ENCODE results near the gene BSN.

The BSN gene

GRCh38 chr3:49616491-49616941, 62.2 kb downstream of the BSN start:
- H3K27me3 ChIP-seq (ENCODE audit: insufficient read depth, low read length) = 0 out of 2 replicates have a peak, but pooled peaks cover 6% of the 10 kb centered on the region
- no peak overlapping the region for H3K9ac ChIP-seq (ENCODE audit: low read length)
- no peaks in the 10 kb centered on the region for H3K36me3 ChIP-seq (ENCODE audit: insufficient read depth, low read length)
- no peaks in the 10 kb centered on the region for H3K79me2 ChIP-seq (ENCODE audit: insufficient read depth, low read length)
- no peaks in the 10 kb centered on the region for H4K20me1 ChIP-seq (ENCODE audit: insufficient read depth, low read length)
- H3K9me2 ChIP-seq (ENCODE audit: low read depth, low read length) = no peaks in the 10 kb centered on the region
- H3K9me3 ChIP-seq (ENCODE audit: low read length) = no peaks in the 10 kb centered on the region
- no peak overlapping the region for H3K4me2 ChIP-seq (ENCODE audit: low read length)
- H2AFZ ChIP-seq (ENCODE audit: low read length) = no peak overlapping the region
- H3K27ac ChIP-seq (ENCODE audit: low read depth, low read length, poor library complexity, severe bottlenecking) = no peak overlapping the region
- no peak overlapping the region for H3K4me3 ChIP-seq (ENCODE audit: low read depth, low read length, poor library complexity, severe bottlenecking)
- TF ChIP-seq, protein P1, sequence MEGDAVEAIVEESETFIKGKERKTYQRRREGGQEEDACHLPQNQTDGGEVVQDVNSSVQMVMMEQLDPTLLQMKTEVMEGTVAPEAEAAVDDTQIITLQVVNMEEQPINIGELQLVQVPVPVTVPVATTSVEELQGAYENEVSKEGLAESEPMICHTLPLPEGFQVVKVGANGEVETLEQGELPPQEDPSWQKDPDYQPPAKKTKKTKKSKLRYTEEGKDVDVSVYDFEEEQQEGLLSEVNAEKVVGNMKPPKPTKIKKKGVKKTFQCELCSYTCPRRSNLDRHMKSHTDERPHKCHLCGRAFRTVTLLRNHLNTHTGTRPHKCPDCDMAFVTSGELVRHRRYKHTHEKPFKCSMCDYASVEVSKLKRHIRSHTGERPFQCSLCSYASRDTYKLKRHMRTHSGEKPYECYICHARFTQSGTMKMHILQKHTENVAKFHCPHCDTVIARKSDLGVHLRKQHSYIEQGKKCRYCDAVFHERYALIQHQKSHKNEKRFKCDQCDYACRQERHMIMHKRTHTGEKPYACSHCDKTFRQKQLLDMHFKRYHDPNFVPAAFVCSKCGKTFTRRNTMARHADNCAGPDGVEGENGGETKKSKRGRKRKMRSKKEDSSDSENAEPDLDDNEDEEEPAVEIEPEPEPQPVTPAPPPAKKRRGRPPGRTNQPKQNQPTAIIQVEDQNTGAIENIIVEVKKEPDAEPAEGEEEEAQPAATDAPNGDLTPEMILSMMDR (IDR thresholded peaks at IDR 0.05; ENCODE audit: low read length) = no peak
- no peak for TF ChIP-seq EZH2 (IDR thresholded peaks at IDR 0.05; ENCODE audit: borderline replicate concordance, low read length)
- no peaks in the 10 kb centered on the region for H3F3A ChIP-seq (ENCODE audit: insufficient read depth, low read length)
- no peaks in the 10 kb centered on the region for H3K4me1 ChIP-seq (ENCODE audit: insufficient read depth, low read length, severe bottlenecking)

- H3K4me2 ChIP-seq (ENCODE audit: low read length) = no peak overlapping the region
- H3K9ac ChIP-seq (ENCODE audit: low read length) = no peak overlapping the region
- no peaks in the 10 kb centered on the region for H4K20me1 ChIP-seq (ENCODE audit: insufficient read depth, low read length)
- no peaks in the 10 kb centered on the region for H3K9me2 ChIP-seq (ENCODE audit: low read depth, low read length)
- 0 out of 2 replicates have a peak, but pooled peaks cover 4% of the 10 kb centered on the region for H3K27me3 ChIP-seq (ENCODE audit: insufficient read depth, low read length)
- no peak overlapping the region for H2AFZ ChIP-seq (ENCODE audit: low read length)
- no peaks in the 10 kb centered on the region for H3K9me3 ChIP-seq (ENCODE audit: low read length)
- TF ChIP-seq, protein P1 (IDR thresholded peaks at IDR 0.05; ENCODE audit: low read length) = no peak
- no peak overlapping the region for H3K4me3 ChIP-seq (ENCODE audit: low read depth, low read length, poor library complexity, severe bottlenecking)
- no peaks in the 10 kb centered on the region for H3F3A ChIP-seq (ENCODE audit: insufficient read depth, low read length)
- H3K27ac ChIP-seq (ENCODE audit: low read depth, low read length, poor library complexity, severe bottlenecking) = no peak overlapping the region
- H3K4me1 ChIP-seq (ENCODE audit: insufficient read depth, low read length, severe bottlenecking) = no peaks in the 10 kb centered on the region
- H3K79me2 ChIP-seq (ENCODE audit: insufficient read depth, low read length) = no peaks in the 10 kb centered on the region
- no peaks in the 10 kb centered on the region for H3K36me3 ChIP-seq (ENCODE audit: insufficient read depth, low read length)
Measured at GRCh38 chr3:49617390-49618013, 63.2 kb downstream of the BSN start.

- H3K4me1 ChIP-seq (ENCODE audit: insufficient read depth, low read length, severe bottlenecking) = no peaks in the 10 kb centered on the region
- no peak overlapping the region for H3K4me2 ChIP-seq (ENCODE audit: low read length)
- H3K27me3 ChIP-seq (ENCODE audit: insufficient read depth, low read length) = peaks cover 5% of the 10 kb centered on the region; the same call in 1 of the 2 replicates
- H3K36me3 ChIP-seq (ENCODE audit: insufficient read depth, low read length) = no peaks in the 10 kb centered on the region
- no peaks in the 10 kb centered on the region for H3F3A ChIP-seq (ENCODE audit: insufficient read depth, low read length)
- H4K20me1 ChIP-seq (ENCODE audit: insufficient read depth, low read length) = no peaks in the 10 kb centered on the region
- no peaks in the 10 kb centered on the region for H3K9me3 ChIP-seq (ENCODE audit: low read length)
- no peak overlapping the region for H3K9ac ChIP-seq (ENCODE audit: low read length)
- H2AFZ ChIP-seq (ENCODE audit: low read length) = no peak overlapping the region
- TF ChIP-seq, protein P1 (IDR thresholded peaks at IDR 0.05; ENCODE audit: low read length) = no peak
- TF ChIP-seq EZH2 (IDR thresholded peaks at IDR 0.05; ENCODE audit: borderline replicate concordance, low read length) = no peak
- H3K27ac ChIP-seq (ENCODE audit: low read depth, low read length, poor library complexity, severe bottlenecking) = no peak overlapping the region
- H3K4me3 ChIP-seq (ENCODE audit: low read depth, low read length, poor library complexity, severe bottlenecking) = no peak overlapping the region
- H3K79me2 ChIP-seq (ENCODE audit: insufficient read depth, low read length) = no peaks in the 10 kb centered on the region
- no peaks in the 10 kb centered on the region for H3K9me2 ChIP-seq (ENCODE audit: low read depth, low read length)
Measured at GRCh38 chr3:49618412-49618811, 64.1 kb downstream of the BSN start.

Measured in OCI-LY1 (cell line).